ENCODE results near the gene CEACAM4. TPM values are rescaled to one million over a fixed set of nuclear protein-coding genes. Genes with fewer than 3 reads are reported as not detected.
"Not testable (repeated sequence)": the region's sequence is repeated elsewhere in the genome, so short reads cannot be mapped to it uniquely, and the experiment has no call there.

CEACAM4 gene
- total RNA-seq, 1 experiment from 2014 or later = not detected

DNA sequence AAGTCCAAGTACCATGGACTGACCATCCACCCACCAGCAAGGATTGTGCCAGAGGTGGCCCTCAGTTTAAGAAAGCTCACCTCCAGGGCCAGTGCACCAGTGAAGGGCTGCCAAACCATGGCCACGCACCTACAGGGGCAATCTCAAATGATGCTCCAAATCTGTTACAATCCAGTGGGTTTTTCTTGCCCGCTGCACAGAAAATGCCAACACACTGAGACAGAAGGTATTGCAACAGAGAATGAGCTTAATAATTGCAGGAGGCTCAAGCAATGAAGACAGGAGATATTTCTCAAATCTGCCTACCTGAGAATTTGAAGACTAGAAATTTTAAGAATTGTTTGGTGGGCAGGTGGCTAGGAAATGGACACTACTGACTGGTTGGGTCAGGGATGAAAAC is 39.2 kb upstream of the CEACAM4 start:
- Histone ChIP-seq H3K27me3 (replicated peaks; ENCODE audit: insufficient read depth, low read depth, low read length, poor library complexity) (peaks cover 15% of the 10 kb centered on the region), H3K9me3 (ENCODE audit: low read depth, low read length, poor library complexity, severe bottlenecking) (peaks cover 13% of the 10 kb centered on the region), H3K36me3 (ENCODE audit: insufficient read depth, low read length, poor library complexity, severe bottlenecking) (no peaks in the 10 kb centered on the region), H3K4me3 (ENCODE audit: low read depth, low read length, poor library complexity, severe bottlenecking) (no peak overlapping the region), H3K4me1 (ENCODE audit: insufficient read depth, low read length, poor library complexity, severe bottlenecking) (no peaks in the 10 kb centered on the region), H3K27ac (ENCODE audit: low read depth, low read length, poor library complexity, severe bottlenecking) (no peak overlapping the region)
- intact Hi-C loops (cut with micrococcal nuclease; ENCODE audit: unreplicated experiment) = no loop called here
- DNase-seq (ENCODE audit: low spot score) = no peak
- no TSS peak for BruUV-seq (replicated peaks)
- ChIA-PET CTCF (no interaction called here), POLR2A (ENCODE audit: low non-redundant PET) (no interaction called here)
- TF ChIP-seq, protein P1, sequence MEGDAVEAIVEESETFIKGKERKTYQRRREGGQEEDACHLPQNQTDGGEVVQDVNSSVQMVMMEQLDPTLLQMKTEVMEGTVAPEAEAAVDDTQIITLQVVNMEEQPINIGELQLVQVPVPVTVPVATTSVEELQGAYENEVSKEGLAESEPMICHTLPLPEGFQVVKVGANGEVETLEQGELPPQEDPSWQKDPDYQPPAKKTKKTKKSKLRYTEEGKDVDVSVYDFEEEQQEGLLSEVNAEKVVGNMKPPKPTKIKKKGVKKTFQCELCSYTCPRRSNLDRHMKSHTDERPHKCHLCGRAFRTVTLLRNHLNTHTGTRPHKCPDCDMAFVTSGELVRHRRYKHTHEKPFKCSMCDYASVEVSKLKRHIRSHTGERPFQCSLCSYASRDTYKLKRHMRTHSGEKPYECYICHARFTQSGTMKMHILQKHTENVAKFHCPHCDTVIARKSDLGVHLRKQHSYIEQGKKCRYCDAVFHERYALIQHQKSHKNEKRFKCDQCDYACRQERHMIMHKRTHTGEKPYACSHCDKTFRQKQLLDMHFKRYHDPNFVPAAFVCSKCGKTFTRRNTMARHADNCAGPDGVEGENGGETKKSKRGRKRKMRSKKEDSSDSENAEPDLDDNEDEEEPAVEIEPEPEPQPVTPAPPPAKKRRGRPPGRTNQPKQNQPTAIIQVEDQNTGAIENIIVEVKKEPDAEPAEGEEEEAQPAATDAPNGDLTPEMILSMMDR (conservative IDR thresholded peaks at IDR 0.05; ENCODE audit: low read depth, low read length) = no peak
- TF ChIP-seq EZH2 (IDR thresholded peaks at IDR 0.05; ENCODE audit: borderline replicate concordance, low read depth, low read length, poor library complexity, severe bottlenecking) = no peak

DNA sequence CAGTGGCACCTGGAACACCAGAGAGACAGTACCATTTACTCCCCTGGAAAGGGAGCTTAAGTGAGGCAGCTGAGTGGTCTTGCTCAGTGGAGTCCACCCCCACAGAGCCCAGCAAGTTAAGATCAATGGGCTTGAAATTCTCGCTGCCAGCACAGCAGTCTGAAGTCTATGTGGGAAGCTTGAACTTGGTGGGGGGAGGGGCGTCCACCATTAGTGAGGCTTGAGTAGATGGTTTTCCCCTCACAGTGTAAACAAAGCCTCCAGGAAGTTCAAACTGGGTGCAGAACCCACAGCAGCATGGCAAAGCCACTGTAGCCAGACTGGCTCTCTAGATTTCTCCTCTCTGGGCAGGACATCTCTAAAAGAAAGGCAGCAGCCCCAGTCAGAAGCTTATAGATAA is 30.3 kb upstream of the CEACAM4 start:
- POLR2A ChIA-PET (ENCODE audit: low non-redundant PET) = no interaction called here
- DNase-seq (ENCODE audit: low spot score) = no peak
- TF ChIP-seq, protein P1 (conservative IDR thresholded peaks at IDR 0.05; ENCODE audit: low read depth, low read length) = no peak
- no peak for TF ChIP-seq EZH2 (IDR thresholded peaks at IDR 0.05; ENCODE audit: borderline replicate concordance, low read depth, low read length, poor library complexity, severe bottlenecking)
- Histone ChIP-seq H3K4me1 (ENCODE audit: insufficient read depth, low read length, poor library complexity, severe bottlenecking) (no peaks in the 10 kb centered on the region), H3K9me3 (ENCODE audit: low read depth, low read length, poor library complexity, severe bottlenecking) (peaks cover 5% of the 10 kb centered on the region), H3K27ac (ENCODE audit: low read depth, low read length, poor library complexity, severe bottlenecking) (no peak overlapping the region), H3K36me3 (ENCODE audit: insufficient read depth, low read length, poor library complexity, severe bottlenecking) (no peaks in the 10 kb centered on the region), H3K27me3 (replicated peaks; ENCODE audit: insufficient read depth, low read depth, low read length, poor library complexity) (peaks cover 13% of the 10 kb centered on the region), H3K4me3 (ENCODE audit: low read depth, low read length, poor library complexity, severe bottlenecking) (no peak overlapping the region)
- BruUV-seq (replicated peaks) = no TSS peak
- intact Hi-C loops (cut with micrococcal nuclease; ENCODE audit: unreplicated experiment) = no loop called here
- CTCF ChIA-PET = no interaction called here

DNA sequence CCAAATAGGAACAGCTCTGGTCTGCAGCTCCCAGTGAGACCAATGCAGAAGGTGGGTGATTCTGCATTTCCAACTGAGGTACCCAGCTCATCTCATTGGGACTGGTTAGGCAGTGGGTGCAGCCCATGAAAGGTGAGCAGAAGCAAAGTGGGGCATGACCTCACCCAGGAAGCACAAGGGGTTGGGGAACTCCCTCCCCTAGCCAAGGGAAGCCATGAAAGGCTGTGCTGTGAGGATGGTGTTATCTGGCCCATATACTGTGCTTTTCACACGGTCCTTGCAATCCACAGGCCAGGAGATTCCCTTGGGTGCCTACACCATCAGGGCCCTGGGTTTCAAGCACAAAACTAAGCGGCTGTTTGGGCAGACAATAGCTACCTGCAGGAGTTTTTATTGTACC is 29.9 kb upstream of the CEACAM4 start:
- DNase-seq (ENCODE audit: low spot score); POLR2A ChIA-PET (ENCODE audit: low non-redundant PET); H3K27ac ChIP-seq (ENCODE audit: low read depth, low read length, poor library complexity, severe bottlenecking); intact Hi-C loops (cut with micrococcal nuclease; ENCODE audit: unreplicated experiment); H3K4me1 ChIP-seq (ENCODE audit: insufficient read depth, low read length, poor library complexity, severe bottlenecking); H3K36me3 ChIP-seq (ENCODE audit: insufficient read depth, low read length, poor library complexity, severe bottlenecking); H3K4me3 ChIP-seq (ENCODE audit: low read depth, low read length, poor library complexity, severe bottlenecking); BruUV-seq (replicated peaks); CTCF ChIA-PET; H3K9me3 ChIP-seq (ENCODE audit: low read depth, low read length, poor library complexity, severe bottlenecking): not testable (repeated sequence)
- H3K27me3 ChIP-seq (replicated peaks; ENCODE audit: insufficient read depth, low read depth, low read length, poor library complexity) = peaks cover 13% of the 10 kb centered on the region

DNA sequence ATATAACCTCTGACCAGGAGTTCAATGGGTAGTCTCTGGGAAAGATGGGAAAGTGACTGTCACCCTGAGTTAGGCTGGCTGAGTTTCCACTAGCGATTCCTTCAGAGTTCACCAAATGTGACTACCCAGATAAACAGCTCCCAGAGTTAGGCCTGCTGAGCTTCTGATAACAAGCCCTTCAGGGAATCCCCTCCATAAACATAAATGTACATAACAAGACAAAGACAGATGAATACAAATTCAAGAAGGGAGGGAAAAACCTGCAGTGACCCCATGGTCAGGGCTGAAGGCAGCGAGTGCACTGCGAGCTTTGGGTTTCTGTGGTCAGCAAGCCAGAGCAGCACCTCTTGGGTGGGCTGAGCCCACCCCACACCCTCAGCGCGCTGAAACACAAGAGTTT is 25.4 kb upstream of the CEACAM4 start:
- no TSS peak for BruUV-seq (replicated peaks)
- Histone ChIP-seq H3K4me1 (ENCODE audit: insufficient read depth, low read length, poor library complexity, severe bottlenecking) (no peaks in the 10 kb centered on the region), H3K27me3 (replicated peaks; ENCODE audit: insufficient read depth, low read depth, low read length, poor library complexity) (no peaks in the 10 kb centered on the region), H3K36me3 (ENCODE audit: insufficient read depth, low read length, poor library complexity, severe bottlenecking) (no peaks in the 10 kb centered on the region), H3K4me3 (ENCODE audit: low read depth, low read length, poor library complexity, severe bottlenecking) (no peak overlapping the region), H3K27ac (ENCODE audit: low read depth, low read length, poor library complexity, severe bottlenecking) (no peak overlapping the region), H3K9me3 (ENCODE audit: low read depth, low read length, poor library complexity, severe bottlenecking) (peaks cover 5% of the 10 kb centered on the region)
- no peak for DNase-seq (ENCODE audit: low spot score)
- ChIA-PET CTCF (interaction anchor here (1.3 kb wide), 1 partner anchor 10 kb away, joined by 4 read pairs; no protein-coding TSS in a partner anchor), POLR2A (ENCODE audit: low non-redundant PET) (no interaction called here)
- TF ChIP-seq, protein P1 (conservative IDR thresholded peaks at IDR 0.05; ENCODE audit: low read depth, low read length) = no peak
- no peak for TF ChIP-seq EZH2 (IDR thresholded peaks at IDR 0.05; ENCODE audit: borderline replicate concordance, low read depth, low read length, poor library complexity, severe bottlenecking)
- intact Hi-C loops (cut with micrococcal nuclease; ENCODE audit: unreplicated experiment) = no loop called here
